Gastroesophageal sphincter (tissue), 3 donors: ENCODE measurements around the gene ATG7.
A peak's percentile ranks its signal among the peaks of the same experiment; 100 is the strongest.

Experiments used
- CTCF ChIP-seq, 4 experiments: fragments of 200-600 bp in 2 of 4; fragments of 450-650 bp in 2 of 4; sonication (generic) in 1 of 4; IDR thresholded peaks; one replicate each; pipeline ENCODE4 v1.5.1; 2017 to 2019; ENCODE audit warnings: antibody characterized with exemption in 4 of 4, mild to moderate bottlenecking in 2 of 4, moderate library complexity in 2 of 4
- EP300 ChIP-seq: sonication (generic); formaldehyde crosslinking; IDR thresholded peaks from one replicate; pipeline ENCODE4 v1.6.1; 2017; ENCODE audit warnings: antibody characterized with exemption, mild to moderate bottlenecking
- POLR2A ChIP-seq, 2 donors: fragments of 450-650 bp; IDR thresholded peaks; one replicate each; pipeline ENCODE4 v1.6.1; 2017; ENCODE audit warnings: antibody characterized with exemption in 2 of 2, mild to moderate bottlenecking in 2 of 2, moderate library complexity in 1 of 2
- POLR2AphosphoS5 ChIP-seq: sonication (generic); formaldehyde crosslinking; IDR thresholded peaks from one replicate; pipeline ENCODE4 v1.6.1; 2017; ENCODE audit warnings: antibody characterized with exemption

GRCh38 chr3:11236588-11237461, 35.4 kb upstream of the ATG7 start:
- TF ChIP-seq POLR2AphosphoS5 (no peak), CTCF (IDR thresholded peaks at IDR 0.05) (peak in 2 of 4 experiments; percentile 61 to 66), POLR2A (IDR thresholded peaks at IDR 0.05) (no peak), EP300 (no peak)
